K562 (cell line): Measurements from ENCODE around the gene RFNG. TPM values are rescaled to one million over a fixed set of nuclear protein-coding genes. Genes with fewer than 3 reads are reported as not detected.

Experiments
- ATAC-seq: fragments of 200-7000 bp; cut with Tn5 transposase; 3 replicates; pipeline ENCODE4 v1.9.1; 2020; ENCODE audit warnings: moderate library complexity
- BruUV-seq: library from RNA; stranded (reverse); fragments of 400-500 nt; replicated peaks from 2 replicates; lab custom pipeline; 2021; lab: Mats Ljungman, UMichigan
- CTCF ChIA-PET: fragments of 300-600 bp; formaldehyde crosslinking; extraction: SDS; loops from one replicate; lab custom pipeline; 2021; ENCODE audit warnings: low intra/inter-chr PET ratio; lab: Yijun Ruan, JAX
- POLR2A ChIA-PET: fragments of 300-600, 350-650 bp; sonication (Branson Sonifier 250); formaldehyde crosslinking; extraction: SDS; loops from one replicate; lab custom pipeline; 2021; ENCODE audit warnings: antibody characterized with exemption, inconsistent platforms; lab: Yijun Ruan, JAX
- DNase-seq, 4 experiments: peaks; one replicate each; pipeline versions ENCODE4 v3.0.0 to v3.0.0-alpha.2; 2011 to 2018; ENCODE audit warnings: low spot score in 3 of 4, mixed read lengths in 3 of 4; ENCODE audit errors: extremely low read depth in 1 of 4
- FAIRE-seq: peaks from 2 replicates; lab custom pipeline; 2011; peaks lifted over from hg19 to GRCh38; lab: Jason Lieb, UNC
- H2AFZ ChIP-seq: 2 replicates; pipeline ENCODE4 v1.6.0; 2011; ENCODE audit warnings: low read depth, low read length, control low read depth, inconsistent platforms
- H3K27ac ChIP-seq: fragments of 200-600 bp; 3 replicates; pipeline ENCODE4 v1.8.0; 2011; ENCODE audit warnings: low read depth, mild to moderate bottlenecking, control low read depth, inconsistent platforms, low read length, moderate library complexity, mixed read lengths; ENCODE audit errors: extremely low read depth
- H3K27me3 ChIP-seq, 2 experiments: fragments of 300-600 bp in 1 of 2; 2 replicates in 1 of 2; 3 replicates in 1 of 2; pipeline versions ENCODE4 v1.6.0 to v1.8.0; 2011; ENCODE audit warnings: inconsistent platforms in 2 of 2, low read length in 2 of 2, mild to moderate bottlenecking in 1 of 2, mixed read lengths in 1 of 2, moderate library complexity in 1 of 2; ENCODE audit not compliant: control insufficient read depth in 2 of 2, insufficient read depth in 2 of 2
- H3K36me3 ChIP-seq: fragments of 300-600 bp; 3 replicates; pipeline ENCODE4 v1.8.0; 2011; ENCODE audit warnings: mild to moderate bottlenecking, low read length, inconsistent platforms; ENCODE audit not compliant: control insufficient read depth, insufficient read depth
- H3K4me1 ChIP-seq, 2 experiments: fragments of 200-600 bp in 1 of 2; replicated peaks in 1 of 2; 2 replicates in 1 of 2; 3 replicates in 1 of 2; pipeline versions ENCODE4 v1.5.1 to v1.8.0; 2011; ENCODE audit warnings: inconsistent platforms in 2 of 2, low read length in 2 of 2, mild to moderate bottlenecking in 1 of 2, mixed read lengths in 1 of 2, moderate library complexity in 1 of 2; ENCODE audit not compliant: control insufficient read depth in 2 of 2, insufficient read depth in 2 of 2
- H3K4me2 ChIP-seq: 2 replicates; pipeline ENCODE4 v1.6.1; 2011; ENCODE audit warnings: low read length, control low read depth, inconsistent platforms, mixed read lengths; ENCODE audit not compliant: insufficient read depth
- H3K4me3 ChIP-seq: fragments of 200-600 bp; sonication (generic), shearing (Covaris generic); 2 replicates; pipeline ENCODE4 v1.5.1; 2016; ENCODE audit warnings: control low read depth, inconsistent platforms
- H3K79me2 ChIP-seq: fragments of 200-600 bp; 3 replicates; pipeline ENCODE4 v1.8.0; 2011; ENCODE audit warnings: low read length, inconsistent platforms; ENCODE audit not compliant: control insufficient read depth, insufficient read depth
- H3K9ac ChIP-seq, 2 experiments: 2 replicates each; pipeline versions ENCODE4 v1.6.0 to v1.6.1; 2011; ENCODE audit warnings: low read depth in 2 of 2, low read length in 2 of 2, control low read depth in 1 of 2, inconsistent platforms in 1 of 2, mild to moderate bottlenecking in 1 of 2, mixed read lengths in 1 of 2; ENCODE audit not compliant: insufficient read depth in 1 of 2
- H3K9me1 ChIP-seq: one replicate; pipeline ENCODE4 v1.6.0; 2011; ENCODE audit warnings: inconsistent platforms, mild to moderate bottlenecking, low read length, moderate library complexity; ENCODE audit not compliant: control insufficient read depth, insufficient read depth
- H3K9me3 ChIP-seq: replicated peaks from 2 replicates; pipeline ENCODE4 v1.5.1; 2011; ENCODE audit warnings: low read depth, low read length, inconsistent platforms; ENCODE audit not compliant: control insufficient read depth, insufficient read depth
- H4K20me1 ChIP-seq: replicated peaks from 2 replicates; pipeline ENCODE4 v1.6.1; 2011; ENCODE audit warnings: low read length, inconsistent platforms, mixed read lengths; ENCODE audit not compliant: control insufficient read depth, insufficient read depth
- BCOR ChIP-seq: fragments of 450-650 bp; IDR thresholded peaks from 2 replicates; pipeline ENCODE4 v1.6.1; 2016
- BRF1 ChIP-seq: IDR thresholded peaks from 3 replicates; pipeline ENCODE4 v1.6.1; 2011; ENCODE audit warnings: borderline replicate concordance, mild to moderate bottlenecking; ENCODE audit not compliant: insufficient read length; ENCODE audit errors: extremely low read depth
- GATA2 ChIP-seq: sonication (generic); formaldehyde crosslinking; IDR thresholded peaks from 2 replicates; pipeline ENCODE4 v1.4.0; 2020; ENCODE audit warnings: mild to moderate bottlenecking, missing genetic modification reagents
- HCFC1 ChIP-seq: IDR thresholded peaks from 2 replicates; pipeline ENCODE4 v1.6.1; 2012; ENCODE audit warnings: low read depth, low read length, improper control_type of control experiment
- HMG20B ChIP-seq: fragments of 250-450 bp; sonication (Bioruptor Pico); IDR thresholded peaks from 2 replicates; pipeline ENCODE4 v1.5.0; 2021; ENCODE audit warnings: mild to moderate bottlenecking
- KAT8 ChIP-seq: fragments of 450-650 bp; IDR thresholded peaks from 2 replicates; pipeline ENCODE4 v1.6.1; 2016; ENCODE audit warnings: low read depth, mild to moderate bottlenecking
- MCM3 ChIP-seq: fragments of 450-650 bp; IDR thresholded peaks from 2 replicates; pipeline ENCODE4 v1.6.1; 2016
- MCM7 ChIP-seq, 2 experiments: fragments of 450-650 bp; IDR thresholded peaks; 2 replicates each; pipeline ENCODE4 v1.6.1; 2016 to 2018
- PHB2 ChIP-seq: fragments of 450-650 bp; IDR thresholded peaks from 2 replicates; pipeline ENCODE4 v1.6.1; 2017; ENCODE audit warnings: low read depth
- PML ChIP-seq: IDR thresholded peaks from 2 replicates; pipeline ENCODE4 v1.6.1; 2012; ENCODE audit warnings: low read length, inconsistent platforms
- POLR2A ChIP-seq: fragments of 450-650 bp; conservative IDR thresholded peaks from 2 replicates; pipeline ENCODE4 v1.6.1; 2016
- POLR2AphosphoS5 ChIP-seq: IDR thresholded peaks from 2 replicates; pipeline ENCODE4 v1.6.1; 2011; ENCODE audit warnings: mild to moderate bottlenecking, low read depth, low read length, moderate library complexity; ENCODE audit not compliant: control insufficient read depth, insufficient read depth
- RBM22 ChIP-seq: fragments of 200-400 bp; formaldehyde crosslinking; IDR thresholded peaks from 2 replicates; pipeline ENCODE4 v1.6.1; 2018; ENCODE audit warnings: low read length, low read depth; ENCODE audit not compliant: poor library complexity, severe bottlenecking
- RFX5 ChIP-seq: IDR thresholded peaks from 2 replicates; pipeline ENCODE4 v1.6.1; 2011; ENCODE audit warnings: low read depth, mild to moderate bottlenecking, improper control_type of control experiment, low read length
- STAT5A ChIP-seq: IDR thresholded peaks from 2 replicates; pipeline ENCODE4 v1.6.1; 2012; ENCODE audit warnings: low read length, inconsistent platforms, borderline replicate concordance
- STAT5B ChIP-seq: fragments of 250-450 bp; sonication (Bioruptor Pico); IDR thresholded peaks from 2 replicates; pipeline ENCODE4 v1.8.0; 2021; ENCODE audit warnings: mild to moderate bottlenecking, inconsistent platforms
- TBL1XR1 ChIP-seq, 2 experiments: IDR thresholded peaks; 2 replicates each; pipeline ENCODE4 v1.6.1; 2012; ENCODE audit warnings: improper control_type of control experiment in 2 of 2, low read length in 2 of 2, mild to moderate bottlenecking in 1 of 2
- TCFL5 ChIP-seq: fragments of 250-450 bp; sonication (Bioruptor Pico); conservative IDR thresholded peaks from 2 replicates; pipeline ENCODE4 v1.6.1; 2021; ENCODE audit warnings: mild to moderate bottlenecking, moderate library complexity, matching md5 sums
- ZC3H4 ChIP-seq: sonication (generic); formaldehyde crosslinking; IDR thresholded peaks from 2 replicates; pipeline ENCODE4 v1.9.0; 2021; ENCODE audit warnings: missing genetic modification reagents, borderline replicate concordance
- WGBS: fragments of 100-300 bp; shearing (Covaris generic); methylation state at CpG from one replicate; pipeline ENCODE4 v1.1.6; 2016; ENCODE audit warnings: low coverage, mixed read lengths; ENCODE audit not compliant: insufficient coverage; ENCODE audit errors: missing lambda C conversion rate; 5-methylcytosine and 5-hydroxymethylcytosine counted together
- in situ Hi-C: fragments of 300-500 bp; cut with MboI; formaldehyde crosslinking; loops from 4 replicates; pipeline ENCODE4 v1.15.0; 2018; ENCODE audit warnings: inconsistent platforms, mixed read lengths
- intact Hi-C: fragments of 100-400 bp; cut with micrococcal nuclease; formaldehyde crosslinking; loops from 2 replicates; pipeline ENCODE4 v1.14.2; 2022
- polyA plus RNA-seq, 8 experiments: library from polyadenylated mRNA; depleted of rRNA in 4 of 8; stranded (reverse) in 5 of 8; unstranded in 3 of 8; fragments of >200 nt; fragmentation: Nextera tagmentation in 2 of 8; fragmentation: Illumina TruSeq in 1 of 8; extraction: Ambion mirVana in 2 of 8; extraction: Trizol in 1 of 8; gene quantifications; 2 replicates each; pipeline versions ENCODE4 v1.2.1 to v1.2.3, GENCODE V29; 2011 to 2014; ENCODE audit warnings: inconsistent platforms in 1 of 8, missing spikeins in 1 of 8
- total RNA-seq, 7 experiments: library from RNA; depleted of rRNA in 6 of 7; stranded (reverse); fragments of >200 nt in 6 of 7; fragmentation: Illumina TruSeq in 2 of 7; extraction: Trizol in 2 of 7; gene quantifications; 2 replicates each; pipeline versions ENCODE4 v1.2.1 to v1.2.3, GENCODE V29; 2011 to 2021; ENCODE audit warnings: low replicate concordance in 1 of 7
- TF ChIP-seq, protein P1 (sequence below): fragments of 250-450 bp; sonication (Bioruptor Pico); IDR thresholded peaks from 2 replicates; pipeline ENCODE4 v1.8.0; 2021; ENCODE audit warnings: moderate library complexity, mild to moderate bottlenecking, inconsistent platforms
- TF ChIP-seq, protein P2 (sequence below): sonication (generic); formaldehyde crosslinking; IDR thresholded peaks from 2 replicates; pipeline ENCODE4 v1.8.1; 2023; ENCODE audit warnings: mild to moderate bottlenecking, missing genetic modification reagents

The RFNG gene
- total and polyA plus RNA-seq, 9 of the 15 experiments (the other 6 are each of a cell fraction or from before 2014, with no cell fraction given), result 0.32 to 32.8 (median 9.5) TPM

GRCh38 chr17:82092094-82092586 is 40.5 kb upstream of the RFNG start:
- Histone ChIP-seq H3K4me1 (peaks cover 14 to 71% of the 10 kb centered on the region in 2 experiments; a peak in 4 of 5 replicates), H4K20me1 (peaks cover 36% of the 10 kb centered on the region), H3K9ac (peak overlapping the region in 1 of 2 experiments; percentile 48; a peak in 1 of 4 replicates), H3K36me3 (peaks cover 95% of the 10 kb centered on the region), H3K79me2 (peaks cover 64% of the 10 kb centered on the region), H2AFZ (no peak overlapping the region), H3K9me1 (no peaks in the 10 kb centered on the region), H3K9me3 (no peaks in the 10 kb centered on the region), H3K4me3 (no peak overlapping the region), H3K27me3 (no peaks in the 10 kb centered on the region), H3K27ac (no peak overlapping the region), H3K4me2 (no peak overlapping the region)
- ATAC-seq (no peak), DNase-seq (no peak), FAIRE-seq (no peak)
- in situ Hi-C loops (no loop called here), intact Hi-C loops (no loop called here)
- 96% methylated on average over 21 of the region's 23 CpGs for WGBS
- ChIA-PET CTCF (interaction anchor here (0.7 kb wide), 1 partner anchor 61 kb away, joined by 3 read pairs; no protein-coding TSS in a partner anchor), POLR2A (interaction anchor here (0.7 to 1.2 kb wide), 5 partner anchors 9 to 16 kb away, joined by 3 to 5 read pairs (median 4); no protein-coding TSS in a partner anchor)
- no TSS peak for BruUV-seq
- TF ChIP-seq MCM3, result no peak
- no peak for TF ChIP-seq HCFC1
- TF ChIP-seq GATA2 (CRISPR knock-in tag), result no peak
- no peak for TF ChIP-seq BRF1
- TF ChIP-seq POLR2A, result peak; percentile 9; the same call in 1 of the 2 replicates
- 0 out of 2 replicates have a peak, but pooled peaks have one; percentile 7 for TF ChIP-seq PML
- TF ChIP-seq STAT5A, result no peak
- TF ChIP-seq, protein P1, sequence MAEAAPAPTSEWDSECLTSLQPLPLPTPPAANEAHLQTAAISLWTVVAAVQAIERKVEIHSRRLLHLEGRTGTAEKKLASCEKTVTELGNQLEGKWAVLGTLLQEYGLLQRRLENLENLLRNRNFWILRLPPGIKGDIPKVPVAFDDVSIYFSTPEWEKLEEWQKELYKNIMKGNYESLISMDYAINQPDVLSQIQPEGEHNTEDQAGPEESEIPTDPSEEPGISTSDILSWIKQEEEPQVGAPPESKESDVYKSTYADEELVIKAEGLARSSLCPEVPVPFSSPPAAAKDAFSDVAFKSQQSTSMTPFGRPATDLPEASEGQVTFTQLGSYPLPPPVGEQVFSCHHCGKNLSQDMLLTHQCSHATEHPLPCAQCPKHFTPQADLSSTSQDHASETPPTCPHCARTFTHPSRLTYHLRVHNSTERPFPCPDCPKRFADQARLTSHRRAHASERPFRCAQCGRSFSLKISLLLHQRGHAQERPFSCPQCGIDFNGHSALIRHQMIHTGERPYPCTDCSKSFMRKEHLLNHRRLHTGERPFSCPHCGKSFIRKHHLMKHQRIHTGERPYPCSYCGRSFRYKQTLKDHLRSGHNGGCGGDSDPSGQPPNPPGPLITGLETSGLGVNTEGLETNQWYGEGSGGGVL (CRISPR knock-in tag), result no peak
- no peak for TF ChIP-seq PHB2
- peak; percentile 54 for TF ChIP-seq RBM22
- TF ChIP-seq TBL1XR1 (IDR thresholded peaks at IDR 0.05; ENCODE audit: low read length in 2 of 2), result no peak
- TF ChIP-seq, protein P2, sequence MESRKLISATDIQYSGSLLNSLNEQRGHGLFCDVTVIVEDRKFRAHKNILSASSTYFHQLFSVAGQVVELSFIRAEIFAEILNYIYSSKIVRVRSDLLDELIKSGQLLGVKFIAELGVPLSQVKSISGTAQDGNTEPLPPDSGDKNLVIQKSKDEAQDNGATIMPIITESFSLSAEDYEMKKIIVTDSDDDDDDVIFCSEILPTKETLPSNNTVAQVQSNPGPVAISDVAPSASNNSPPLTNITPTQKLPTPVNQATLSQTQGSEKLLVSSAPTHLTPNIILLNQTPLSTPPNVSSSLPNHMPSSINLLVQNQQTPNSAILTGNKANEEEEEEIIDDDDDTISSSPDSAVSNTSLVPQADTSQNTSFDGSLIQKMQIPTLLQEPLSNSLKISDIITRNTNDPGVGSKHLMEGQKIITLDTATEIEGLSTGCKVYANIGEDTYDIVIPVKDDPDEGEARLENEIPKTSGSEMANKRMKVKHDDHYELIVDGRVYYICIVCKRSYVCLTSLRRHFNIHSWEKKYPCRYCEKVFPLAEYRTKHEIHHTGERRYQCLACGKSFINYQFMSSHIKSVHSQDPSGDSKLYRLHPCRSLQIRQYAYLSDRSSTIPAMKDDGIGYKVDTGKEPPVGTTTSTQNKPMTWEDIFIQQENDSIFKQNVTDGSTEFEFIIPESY (CRISPR knock-in tag), result no peak
- peak; percentile 56 for TF ChIP-seq POLR2AphosphoS5
- no peak for TF ChIP-seq MCM7 (IDR thresholded peaks at IDR 0.05)
- no peak for TF ChIP-seq STAT5B (CRISPR knock-in tag)
- TF ChIP-seq TCFL5 (CRISPR knock-in tag), result no peak
- no peak for TF ChIP-seq RFX5
- no peak for TF ChIP-seq KAT8
- TF ChIP-seq ZC3H4 (CRISPR knock-in tag), result no peak
- TF ChIP-seq HMG20B (CRISPR knock-in tag), result no peak
- no peak for TF ChIP-seq BCOR
